Measurements from ENCODE around the gene TMEM170A.

TMEM170A gene

DNA sequence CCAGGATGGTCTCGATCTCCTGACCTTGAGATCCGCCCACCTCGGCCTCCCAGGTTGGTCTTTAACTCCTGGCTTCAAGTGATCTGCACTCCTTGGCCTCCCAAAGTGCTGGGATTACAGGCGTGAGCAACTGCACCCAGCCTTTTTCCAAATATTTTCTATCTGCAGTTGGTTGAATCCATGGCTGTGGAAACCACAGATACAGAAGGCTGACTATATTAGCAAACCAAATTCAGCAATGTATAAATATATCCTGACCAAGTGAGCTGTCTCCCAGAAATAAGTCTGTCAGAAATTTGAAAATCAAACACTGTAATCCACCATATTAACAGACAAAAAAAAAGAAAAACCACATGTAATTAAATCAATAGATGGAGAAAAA, 40.8 kb downstream of the TMEM170A start:
- no peak for TF ChIP-seq TAF1 (IDR thresholded peaks at IDR 0.05; ENCODE audit: borderline replicate concordance, insufficient read depth, low read length)
- no peak for TF ChIP-seq SIN3A (IDR thresholded peaks at IDR 0.05; ENCODE audit: borderline replicate concordance, insufficient read depth, low read length)
- TF ChIP-seq, protein P1, sequence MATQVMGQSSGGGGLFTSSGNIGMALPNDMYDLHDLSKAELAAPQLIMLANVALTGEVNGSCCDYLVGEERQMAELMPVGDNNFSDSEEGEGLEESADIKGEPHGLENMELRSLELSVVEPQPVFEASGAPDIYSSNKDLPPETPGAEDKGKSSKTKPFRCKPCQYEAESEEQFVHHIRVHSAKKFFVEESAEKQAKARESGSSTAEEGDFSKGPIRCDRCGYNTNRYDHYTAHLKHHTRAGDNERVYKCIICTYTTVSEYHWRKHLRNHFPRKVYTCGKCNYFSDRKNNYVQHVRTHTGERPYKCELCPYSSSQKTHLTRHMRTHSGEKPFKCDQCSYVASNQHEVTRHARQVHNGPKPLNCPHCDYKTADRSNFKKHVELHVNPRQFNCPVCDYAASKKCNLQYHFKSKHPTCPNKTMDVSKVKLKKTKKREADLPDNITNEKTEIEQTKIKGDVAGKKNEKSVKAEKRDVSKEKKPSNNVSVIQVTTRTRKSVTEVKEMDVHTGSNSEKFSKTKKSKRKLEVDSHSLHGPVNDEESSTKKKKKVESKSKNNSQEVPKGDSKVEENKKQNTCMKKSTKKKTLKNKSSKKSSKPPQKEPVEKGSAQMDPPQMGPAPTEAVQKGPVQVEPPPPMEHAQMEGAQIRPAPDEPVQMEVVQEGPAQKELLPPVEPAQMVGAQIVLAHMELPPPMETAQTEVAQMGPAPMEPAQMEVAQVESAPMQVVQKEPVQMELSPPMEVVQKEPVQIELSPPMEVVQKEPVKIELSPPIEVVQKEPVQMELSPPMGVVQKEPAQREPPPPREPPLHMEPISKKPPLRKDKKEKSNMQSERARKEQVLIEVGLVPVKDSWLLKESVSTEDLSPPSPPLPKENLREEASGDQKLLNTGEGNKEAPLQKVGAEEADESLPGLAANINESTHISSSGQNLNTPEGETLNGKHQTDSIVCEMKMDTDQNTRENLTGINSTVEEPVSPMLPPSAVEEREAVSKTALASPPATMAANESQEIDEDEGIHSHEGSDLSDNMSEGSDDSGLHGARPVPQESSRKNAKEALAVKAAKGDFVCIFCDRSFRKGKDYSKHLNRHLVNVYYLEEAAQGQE (IDR thresholded peaks at IDR 0.05; ENCODE audit: insufficient read depth in 1 of 2, low read depth in 2 of 2, low read length in 2 of 2), result no peak
- no peak for TF ChIP-seq FOXP2 (optimal IDR thresholded peaks at IDR 0.05; ENCODE audit: borderline replicate concordance, extremely low read depth, extremely low read length, insufficient read depth)
- no peak for TF ChIP-seq POLR2AphosphoS5 (IDR thresholded peaks at IDR 0.05; ENCODE audit: low read depth, low read length)

DNA sequence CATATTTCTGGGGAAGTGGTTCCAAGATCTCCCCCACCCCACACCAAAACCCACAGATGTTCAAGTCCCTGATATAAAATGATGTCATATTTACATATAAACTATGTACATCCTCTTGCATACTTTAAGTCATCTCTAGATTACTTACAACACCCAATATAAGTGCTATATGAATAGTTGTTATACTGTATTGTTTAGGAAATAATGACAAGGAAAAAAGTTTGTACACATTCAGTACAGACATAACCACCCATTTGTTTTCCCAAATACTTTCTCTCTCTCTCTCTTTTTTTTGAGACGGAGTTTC, 42.7 kb downstream of the TMEM170A start:
- TF ChIP-seq POLR2AphosphoS5 (IDR thresholded peaks at IDR 0.05; ENCODE audit: low read depth, low read length), result no peak
- no peak for TF ChIP-seq FOXP2 (optimal IDR thresholded peaks at IDR 0.05; ENCODE audit: borderline replicate concordance, extremely low read depth, extremely low read length, insufficient read depth)
- TF ChIP-seq SIN3A (IDR thresholded peaks at IDR 0.05; ENCODE audit: borderline replicate concordance, insufficient read depth, low read length), result no peak
- TF ChIP-seq, protein P1 (IDR thresholded peaks at IDR 0.05; ENCODE audit: insufficient read depth in 1 of 2, low read depth in 2 of 2, low read length in 2 of 2), result no peak
- no peak for TF ChIP-seq TAF1 (IDR thresholded peaks at IDR 0.05; ENCODE audit: borderline replicate concordance, insufficient read depth, low read length)

GRCh38 chr16:75420987-75421819, 43.3 kb downstream of the TMEM170A start:
- no peak for TF ChIP-seq TAF1 (IDR thresholded peaks at IDR 0.05; ENCODE audit: borderline replicate concordance, insufficient read depth, low read length)
- peak; percentile 74 for TF ChIP-seq POLR2AphosphoS5 (IDR thresholded peaks at IDR 0.05; ENCODE audit: low read depth, low read length)

- TF ChIP-seq SIN3A (IDR thresholded peaks at IDR 0.05; ENCODE audit: borderline replicate concordance, insufficient read depth, low read length) (no peak), POLR2AphosphoS5 (IDR thresholded peaks at IDR 0.05; ENCODE audit: low read depth, low read length) (no peak), FOXP2 (optimal IDR thresholded peaks at IDR 0.05; ENCODE audit: borderline replicate concordance, extremely low read depth, extremely low read length, insufficient read depth) (no peak), TAF1 (IDR thresholded peaks at IDR 0.05; ENCODE audit: borderline replicate concordance, insufficient read depth, low read length) (no peak)
- TF ChIP-seq, protein P1 (IDR thresholded peaks at IDR 0.05; ENCODE audit: insufficient read depth in 1 of 2, low read depth in 2 of 2, low read length in 2 of 2), result no peak
These were observed 47.5 kb downstream of the TMEM170A start for GRCh38 chr16:75416904-75417565.

GRCh38 chr16:75415169-75415905, 49.2 kb downstream of the TMEM170A start:
- TF ChIP-seq, protein P1 (IDR thresholded peaks at IDR 0.05; ENCODE audit: insufficient read depth in 1 of 2, low read depth in 2 of 2, low read length in 2 of 2), result no peak
- TF ChIP-seq SIN3A (IDR thresholded peaks at IDR 0.05; ENCODE audit: borderline replicate concordance, insufficient read depth, low read length) (no peak), POLR2AphosphoS5 (IDR thresholded peaks at IDR 0.05; ENCODE audit: low read depth, low read length) (no peak), TAF1 (IDR thresholded peaks at IDR 0.05; ENCODE audit: borderline replicate concordance, insufficient read depth, low read length) (no peak)

Data from PFSK-1 (cell line).